KMS-11 (cell line): ENCODE measurements around the gene DZIP3.
"Not testable (repeated sequence)": the region's sequence is repeated elsewhere in the genome, so short reads cannot be mapped to it uniquely, and the experiment has no call there.

Experiments
- H2AFZ ChIP-seq: fragments of 200-600 bp; sonication (generic); 2 replicates; pipeline ENCODE4 v1.6.1; 2016; ENCODE audit warnings: antibody characterized with exemption, mixed run types, low read depth
- H3K27ac ChIP-seq: fragments of 200-600 bp; sonication (generic); 2 replicates; pipeline ENCODE4 v1.6.1; 2016; ENCODE audit warnings: mild to moderate bottlenecking, mixed run types
- H3K27me3 ChIP-seq: fragments of 200-600 bp; sonication (generic); 2 replicates; pipeline ENCODE4 v1.6.1; 2017; ENCODE audit warnings: mild to moderate bottlenecking, low read depth, mixed run types, moderate library complexity; ENCODE audit not compliant: insufficient read depth
- H3K36me3 ChIP-seq: fragments of 200-600 bp; sonication (generic); 2 replicates; pipeline ENCODE4 v1.6.1; 2017; ENCODE audit warnings: mild to moderate bottlenecking, mixed run types; ENCODE audit not compliant: insufficient read depth
- H3K4me1 ChIP-seq: fragments of 200-600 bp; sonication (generic); 2 replicates; pipeline ENCODE4 v1.6.1; 2016; ENCODE audit warnings: mild to moderate bottlenecking, low read depth, mixed run types; ENCODE audit not compliant: poor library complexity, severe bottlenecking
- H3K4me2 ChIP-seq: fragments of 200-600 bp; sonication (generic); 2 replicates; pipeline ENCODE4 v1.7.0; 2016; ENCODE audit warnings: mild to moderate bottlenecking, mixed run types
- H3K4me3 ChIP-seq: fragments of 200-600 bp; sonication (generic); IDR thresholded peaks from 2 replicates; pipeline ENCODE4 v1.6.1; 2017; ENCODE audit warnings: low read depth, low read length, mixed read lengths; ENCODE audit not compliant: insufficient read depth
- H3K79me2 ChIP-seq: fragments of 200-600 bp; sonication (generic); 2 replicates; pipeline ENCODE4 v1.6.1; 2016; ENCODE audit warnings: low read depth, mixed run types; ENCODE audit not compliant: insufficient read depth
- H3K9ac ChIP-seq: fragments of 200-600 bp; sonication (generic); 2 replicates; pipeline ENCODE4 v1.6.1; 2016; ENCODE audit warnings: mild to moderate bottlenecking, mixed run types
- H4K20me1 ChIP-seq: fragments of 200-600 bp; sonication (generic); 2 replicates; pipeline ENCODE4 v1.6.1; 2016; ENCODE audit warnings: mild to moderate bottlenecking, mixed run types; ENCODE audit not compliant: insufficient read depth
- TF ChIP-seq, protein P1 (sequence below): fragments of 200-600 bp; sonication (generic); conservative IDR thresholded peaks from 2 replicates; pipeline ENCODE4 v1.6.1; 2017; ENCODE audit warnings: low read depth, mild to moderate bottlenecking, antibody characterized with exemption, low read length, moderate library complexity, mixed read lengths

The DZIP3 gene

DNA sequence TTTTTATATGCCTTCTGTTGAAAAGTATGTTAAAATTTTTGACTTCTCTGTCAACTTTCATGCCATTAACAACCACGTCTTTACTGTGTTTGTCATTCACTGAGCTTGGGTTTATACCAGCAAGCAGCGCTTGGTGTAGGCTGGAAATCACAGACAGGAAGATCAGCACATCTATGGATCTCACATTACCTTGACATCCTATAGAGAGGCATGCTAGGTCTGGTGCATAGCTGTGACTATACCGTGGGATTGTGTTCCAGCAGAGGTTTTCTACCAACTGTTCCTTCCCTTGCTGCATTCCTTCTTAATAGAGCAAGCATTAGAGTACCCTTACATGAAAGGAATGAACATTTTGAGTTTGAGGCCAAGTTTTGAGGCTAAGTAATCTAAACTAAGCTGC lies 53.0 kb downstream of the DZIP3 start:
- Histone ChIP-seq H3K27me3 (no peaks in the 10 kb centered on the region), H3K79me2 (no peaks in the 10 kb centered on the region), H3K36me3 (no peaks in the 10 kb centered on the region)

DNA sequence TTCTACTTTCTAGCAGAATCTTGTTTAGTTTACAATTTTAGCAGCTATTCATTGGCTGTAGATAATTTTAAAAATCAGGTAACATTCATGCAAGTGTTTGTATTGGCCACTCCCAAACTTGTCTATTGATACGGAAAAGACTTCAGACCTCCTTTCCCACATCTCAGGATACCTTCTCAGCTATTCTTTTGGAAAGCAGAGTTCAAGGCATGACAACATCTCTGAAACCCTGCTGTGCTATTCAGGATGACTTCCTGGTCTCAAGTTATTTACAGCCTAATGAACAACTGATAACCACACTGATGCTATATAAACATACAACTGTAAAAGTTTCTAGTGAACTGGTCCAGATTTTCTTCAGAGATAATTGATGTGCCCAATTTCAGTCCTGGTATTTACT lies 55.8 kb downstream of the DZIP3 start:
- no peaks in the 10 kb centered on the region for H3K79me2 ChIP-seq
- no peaks in the 10 kb centered on the region for H3K36me3 ChIP-seq
- no peak overlapping the region for H3K9ac ChIP-seq
- no peak overlapping the region for H3K27ac ChIP-seq
- H2AFZ ChIP-seq: no peak overlapping the region
- H3K4me2 ChIP-seq: no peak overlapping the region
- TF ChIP-seq, protein P1, sequence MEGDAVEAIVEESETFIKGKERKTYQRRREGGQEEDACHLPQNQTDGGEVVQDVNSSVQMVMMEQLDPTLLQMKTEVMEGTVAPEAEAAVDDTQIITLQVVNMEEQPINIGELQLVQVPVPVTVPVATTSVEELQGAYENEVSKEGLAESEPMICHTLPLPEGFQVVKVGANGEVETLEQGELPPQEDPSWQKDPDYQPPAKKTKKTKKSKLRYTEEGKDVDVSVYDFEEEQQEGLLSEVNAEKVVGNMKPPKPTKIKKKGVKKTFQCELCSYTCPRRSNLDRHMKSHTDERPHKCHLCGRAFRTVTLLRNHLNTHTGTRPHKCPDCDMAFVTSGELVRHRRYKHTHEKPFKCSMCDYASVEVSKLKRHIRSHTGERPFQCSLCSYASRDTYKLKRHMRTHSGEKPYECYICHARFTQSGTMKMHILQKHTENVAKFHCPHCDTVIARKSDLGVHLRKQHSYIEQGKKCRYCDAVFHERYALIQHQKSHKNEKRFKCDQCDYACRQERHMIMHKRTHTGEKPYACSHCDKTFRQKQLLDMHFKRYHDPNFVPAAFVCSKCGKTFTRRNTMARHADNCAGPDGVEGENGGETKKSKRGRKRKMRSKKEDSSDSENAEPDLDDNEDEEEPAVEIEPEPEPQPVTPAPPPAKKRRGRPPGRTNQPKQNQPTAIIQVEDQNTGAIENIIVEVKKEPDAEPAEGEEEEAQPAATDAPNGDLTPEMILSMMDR: no peak
- no peaks in the 10 kb centered on the region for H4K20me1 ChIP-seq
- no peaks in the 10 kb centered on the region for H3K27me3 ChIP-seq
- no peak overlapping the region for H3K4me3 ChIP-seq
- H3K4me1 ChIP-seq: no peaks in the 10 kb centered on the region

More for the DNA sequence above, 53.0 kb downstream of the DZIP3 start:
- Histone ChIP-seq H3K4me3 (no peak overlapping the region), H3K9ac (no peak overlapping the region), H3K27ac (no peak overlapping the region), H4K20me1 (no peaks in the 10 kb centered on the region), H3K4me1 (no peaks in the 10 kb centered on the region), H2AFZ (no peak overlapping the region), H3K4me2 (no peak overlapping the region)
- TF ChIP-seq, protein P1: no peak

DNA sequence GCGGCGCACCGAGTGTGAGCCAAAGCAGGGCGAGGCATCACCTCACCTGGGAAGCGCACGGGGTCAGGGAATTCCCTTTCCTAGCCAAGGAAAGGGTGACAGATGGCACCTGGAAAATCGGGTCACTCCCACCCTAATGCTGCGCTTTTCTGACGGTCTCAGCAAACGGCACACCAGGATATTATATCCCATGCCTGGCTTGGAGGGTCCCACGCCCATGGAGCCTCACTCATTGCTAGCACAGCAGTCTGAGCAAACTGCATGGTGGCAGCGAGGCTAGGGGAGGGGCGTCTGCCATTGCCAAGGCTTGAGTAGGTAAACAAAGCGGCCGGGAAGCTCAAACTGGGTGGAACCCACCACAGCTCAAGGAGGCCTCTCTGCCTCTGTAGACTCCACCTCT lies 66.1 kb downstream of the DZIP3 start:
- not testable (repeated sequence) for H4K20me1 ChIP-seq, H3K4me2 ChIP-seq, H3K36me3 ChIP-seq, H3K27ac ChIP-seq, H3K4me3 ChIP-seq, H2AFZ ChIP-seq, H3K79me2 ChIP-seq, H3K4me1 ChIP-seq, H3K9ac ChIP-seq, H3K27me3 ChIP-seq

DNA sequence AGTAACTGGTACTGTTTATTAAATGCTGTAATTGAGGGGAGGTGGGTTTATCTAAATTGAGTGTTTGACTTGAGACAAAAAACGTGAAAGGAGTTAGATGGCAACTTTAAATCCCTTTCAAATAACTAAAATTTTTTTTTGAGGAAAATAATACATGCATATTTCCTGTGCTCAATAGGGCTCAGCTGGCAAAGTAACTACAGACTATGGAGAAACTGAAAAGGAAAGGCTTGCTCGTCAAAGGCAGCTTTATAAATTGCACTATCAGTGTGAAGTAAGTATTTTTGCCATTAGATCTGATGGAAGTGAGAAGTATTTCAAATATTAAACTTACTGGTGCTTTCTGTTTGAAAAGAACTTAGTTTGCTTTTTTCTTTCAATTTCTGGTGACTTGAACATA lies 72.2 kb downstream of the DZIP3 start:
- H3K9ac ChIP-seq: no peak overlapping the region
- H3K36me3 ChIP-seq: no peaks in the 10 kb centered on the region
- H3K4me3 ChIP-seq: no peak overlapping the region
- no peaks in the 10 kb centered on the region for H3K4me1 ChIP-seq
- no peaks in the 10 kb centered on the region for H3K79me2 ChIP-seq
- no peak overlapping the region for H3K27ac ChIP-seq
- no peak overlapping the region for H2AFZ ChIP-seq
- no peaks in the 10 kb centered on the region for H4K20me1 ChIP-seq
- no peaks in the 10 kb centered on the region for H3K27me3 ChIP-seq
- H3K4me2 ChIP-seq: no peak overlapping the region
- TF ChIP-seq, protein P1: no peak

DNA sequence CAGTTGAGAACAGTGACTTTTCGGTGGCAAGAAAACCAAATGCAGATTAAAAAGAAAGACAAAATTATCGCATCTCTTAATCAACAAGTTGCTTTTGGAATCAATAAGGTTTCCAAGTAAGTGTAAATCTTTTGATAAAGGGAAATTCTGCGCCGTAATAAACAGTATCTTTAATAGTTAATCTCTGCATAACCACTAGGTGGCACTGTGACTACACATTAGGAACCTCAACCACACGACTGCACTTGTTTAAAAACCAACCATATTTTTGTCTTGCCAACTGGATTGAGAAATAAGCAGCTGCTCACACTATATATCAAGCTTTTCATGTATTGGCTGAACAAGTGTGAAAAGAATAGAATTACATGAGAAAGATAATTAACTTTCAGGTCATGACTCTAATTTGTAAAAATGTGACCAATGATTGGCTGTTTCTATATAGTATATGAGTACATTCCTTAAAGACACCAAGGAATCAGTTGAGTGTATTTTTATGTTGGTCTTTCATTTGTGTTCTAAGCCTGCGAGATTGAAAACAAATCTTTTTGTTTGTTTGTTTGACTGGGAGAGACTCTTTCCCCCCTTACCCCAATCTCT lies 72.7 kb downstream of the DZIP3 start:
- Histone ChIP-seq H3K36me3 (no peaks in the 10 kb centered on the region), H2AFZ (no peak overlapping the region), H3K27ac (no peak overlapping the region), H4K20me1 (no peaks in the 10 kb centered on the region), H3K4me3 (no peak overlapping the region), H3K9ac (no peak overlapping the region), H3K4me1 (no peaks in the 10 kb centered on the region), H3K79me2 (no peaks in the 10 kb centered on the region), H3K27me3 (no peaks in the 10 kb centered on the region), H3K4me2 (no peak overlapping the region)
- TF ChIP-seq, protein P1: peak; percentile 86
